HG02885 (cell line): ENCODE data around the gene KCNH6.

Experiments used
- ATAC-seq: cut with Tn5 transposase; IDR thresholded peaks from one replicate; pipeline ENCODE4 v1.9.1; 2021; ENCODE audit warnings: mild to moderate bottlenecking; ENCODE audit not compliant: unreplicated experiment, poor library complexity

Gene KCNH6

DNA sequence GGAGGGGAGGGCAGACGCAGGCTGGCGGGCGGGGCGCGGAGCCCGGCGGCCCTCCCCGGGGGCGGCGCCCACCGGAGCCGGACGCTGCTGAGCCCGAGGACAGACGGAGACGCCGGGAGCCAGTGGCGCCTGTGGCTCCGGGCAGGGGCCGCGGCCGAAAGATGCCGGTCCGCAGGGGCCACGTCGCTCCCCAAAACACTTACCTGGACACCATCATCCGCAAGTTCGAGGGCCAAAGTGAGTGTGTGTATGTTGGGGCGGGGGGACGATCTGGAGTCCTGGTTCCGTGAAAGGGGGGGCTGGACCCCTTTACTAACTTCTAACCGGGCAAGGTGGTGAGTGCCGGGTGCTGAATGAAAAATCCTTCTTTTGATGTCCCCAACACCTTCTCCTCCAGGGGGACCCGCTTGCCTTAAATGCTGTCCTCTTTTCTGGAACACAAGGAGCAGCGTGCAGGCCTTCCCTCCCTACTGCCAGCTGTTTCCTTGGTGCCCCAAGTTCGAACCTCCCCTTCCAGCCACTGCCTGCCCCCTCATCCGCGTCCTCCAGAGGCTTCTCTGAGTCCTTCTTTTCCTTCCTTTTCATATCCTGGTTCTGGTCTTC is at the start of gene KCNH6:
Gene KCNH6 (plus strand): TSS at position 106 of the 603 bp plus-strand sequence. CDS start 56 bp downstream, at position 162.
- no peak for ATAC-seq

- no peak for ATAC-seq
These were observed 49.0 kb upstream of the KCNH6 start for GRCh38 chr17:63474174-63474573.

DNA sequence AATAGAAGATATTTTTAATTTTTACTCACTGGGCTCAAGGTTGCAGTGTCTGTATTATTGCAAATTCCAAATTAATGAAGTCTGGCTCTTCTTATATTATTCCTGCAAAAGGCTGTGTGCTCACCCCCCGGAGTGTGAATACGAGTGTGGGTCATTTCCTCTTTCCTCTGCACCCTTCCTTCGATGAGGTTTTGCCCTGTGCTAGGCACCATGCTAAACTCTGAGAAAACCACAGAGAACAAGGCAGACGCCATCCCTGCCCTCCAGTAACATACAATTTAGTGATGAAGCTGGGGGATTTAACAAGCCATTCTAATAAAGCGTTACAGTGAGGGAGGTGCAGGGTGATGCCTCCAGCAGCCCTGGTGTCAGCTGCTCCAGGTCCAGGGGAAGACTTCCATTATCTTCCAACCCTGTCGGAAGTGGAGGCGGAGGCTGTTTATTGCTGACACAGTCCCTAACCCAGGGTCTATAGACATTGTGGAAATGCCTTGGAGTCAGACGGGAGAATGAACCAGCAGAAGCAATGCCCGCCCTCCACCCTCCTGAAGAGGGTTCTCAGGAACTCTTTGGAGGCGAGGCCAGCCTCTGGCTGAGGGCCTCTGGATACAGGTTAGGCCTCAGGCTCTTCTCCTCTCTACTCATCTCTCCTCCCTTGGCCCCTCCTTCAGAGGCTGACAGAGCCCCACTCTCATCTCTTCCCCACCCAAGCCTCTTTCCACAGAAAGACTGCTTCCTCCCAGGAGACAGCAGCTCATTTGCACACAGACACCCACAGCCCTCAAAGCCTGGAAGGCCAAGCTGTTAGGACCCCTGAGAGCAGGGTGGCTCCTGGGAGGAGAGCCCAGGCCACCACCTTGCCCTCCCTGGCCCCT is 48.3 kb upstream of the KCNH6 start:
- ATAC-seq, result no peak

DNA sequence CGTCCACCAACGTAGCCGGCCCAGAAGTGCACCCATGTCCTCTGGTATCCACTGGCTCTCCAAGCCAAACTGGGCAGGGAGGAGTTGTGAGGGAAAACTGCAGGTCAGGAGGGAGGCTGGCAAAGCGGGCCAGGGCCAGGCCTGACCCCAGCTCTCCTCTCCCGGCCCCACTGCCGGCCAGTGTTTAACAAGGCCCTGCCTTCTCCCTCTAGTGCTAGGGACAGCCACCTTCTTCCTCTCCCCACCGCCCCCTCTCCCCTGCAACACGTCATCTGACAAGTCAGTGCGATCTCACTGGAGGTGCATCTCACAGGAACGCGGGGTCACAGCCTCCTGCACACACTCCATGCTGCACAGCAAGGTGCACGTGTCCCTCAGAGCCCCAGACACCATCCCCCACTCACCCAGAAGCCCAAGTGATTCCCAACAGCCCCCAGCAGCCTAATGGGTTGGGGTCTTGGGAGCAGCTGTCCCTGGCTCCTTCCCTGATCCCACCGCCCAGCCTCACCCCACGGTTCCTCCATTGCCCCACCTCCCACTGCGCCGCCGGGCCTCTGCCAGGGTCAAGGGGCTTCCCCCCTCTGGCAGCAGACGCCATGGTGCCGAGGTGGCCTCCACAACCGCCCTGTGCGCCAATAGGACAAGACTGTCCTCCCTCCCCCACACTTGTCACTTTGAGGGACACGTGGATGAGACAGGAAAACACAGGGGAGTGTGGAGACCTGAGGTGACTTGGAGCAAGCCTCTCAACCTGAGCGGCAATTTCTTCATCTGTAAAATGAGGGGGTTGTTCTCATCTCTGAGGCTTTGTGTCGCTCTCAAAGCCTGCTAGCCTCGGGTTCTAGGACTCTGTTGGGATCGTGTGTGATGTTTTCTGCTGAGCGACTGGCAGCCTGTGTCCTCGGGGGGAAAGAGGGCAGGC is 47.4 kb upstream of the KCNH6 start:
- no peak for ATAC-seq

DNA sequence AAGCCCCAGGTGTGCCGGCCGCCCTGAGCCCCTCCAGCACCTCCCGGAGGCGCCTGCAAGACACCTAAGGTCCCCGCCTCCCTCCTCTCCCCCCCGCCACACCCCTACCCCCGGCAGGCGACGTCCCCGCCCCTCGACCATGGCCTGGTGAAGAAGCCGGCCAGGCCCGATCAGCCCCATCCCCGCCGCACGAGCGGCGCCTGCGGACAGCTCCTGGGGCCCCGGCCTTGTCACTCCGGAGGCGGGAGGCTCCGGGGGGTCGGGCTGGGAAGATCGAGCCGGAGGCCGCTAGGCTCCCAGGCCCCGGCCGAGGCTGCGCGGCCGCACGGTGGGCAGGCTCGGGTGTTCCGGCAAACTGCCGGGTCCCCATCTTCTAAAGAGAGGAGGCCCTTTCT is 46.7 kb upstream of the KCNH6 start:
- ATAC-seq, result no peak

- ATAC-seq, result peak; percentile 45
These were observed 46.2 kb upstream of the KCNH6 start, which contains the start of gene ACE for GRCh38 chr17:63476854-63477479. ACE (plus strand) TSS chr17:63477061; CDS start chr17:63477095, 34 bp downstream.

DNA sequence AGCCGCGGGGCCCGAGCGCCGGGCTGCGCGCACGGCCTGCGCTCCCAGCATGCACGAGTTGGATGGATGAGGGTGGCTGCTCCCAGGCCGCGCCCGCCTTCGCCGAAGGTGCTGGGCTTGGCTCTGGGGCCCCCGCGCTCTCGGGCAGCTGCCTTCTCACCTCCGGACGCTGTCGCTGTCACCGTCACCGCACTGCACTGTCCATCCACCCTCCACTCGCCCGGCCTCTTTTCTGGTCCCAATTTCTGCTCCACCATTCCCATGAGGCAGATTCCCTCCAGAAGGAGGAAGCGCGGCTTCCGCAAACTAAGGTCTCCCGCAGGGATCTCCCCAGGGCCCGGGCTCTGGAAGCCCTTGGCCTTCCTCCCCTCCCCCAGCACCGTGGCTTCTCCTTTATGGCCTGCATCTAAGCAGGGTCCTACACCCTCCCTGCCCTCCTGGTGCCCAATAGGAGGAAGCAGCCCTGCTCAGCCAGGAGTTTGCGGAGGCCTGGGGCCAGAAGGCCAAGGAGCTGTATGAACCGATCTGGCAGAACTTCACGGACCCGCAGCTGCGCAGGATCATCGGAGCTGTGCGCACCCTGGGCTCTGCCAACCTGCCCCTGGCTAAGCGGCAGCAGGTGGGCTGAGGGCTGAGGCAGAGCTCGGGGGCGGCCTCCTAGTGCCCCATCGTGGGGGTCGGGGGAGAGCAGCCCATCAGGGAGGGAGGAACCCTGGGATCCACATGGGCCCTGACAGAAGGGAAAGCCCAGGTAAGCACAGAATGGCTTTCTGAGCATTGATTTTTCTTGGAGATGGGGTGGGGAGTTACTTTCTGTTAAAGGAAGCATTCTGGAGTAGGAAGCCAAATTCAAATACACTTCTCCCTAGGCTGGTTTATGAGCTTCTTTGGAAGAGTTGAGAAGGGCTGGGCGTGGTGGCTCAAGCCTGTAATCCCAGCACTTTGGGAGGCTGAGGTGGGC is 45.4 kb upstream of the KCNH6 start:
- no peak for ATAC-seq

- peak; percentile 67 for ATAC-seq
These were observed 44.2 kb upstream of the KCNH6 start for GRCh38 chr17:63478814-63479494.

- no peak for ATAC-seq
These were observed 43.5 kb upstream of the KCNH6 start for GRCh38 chr17:63479495-63480184.

DNA sequence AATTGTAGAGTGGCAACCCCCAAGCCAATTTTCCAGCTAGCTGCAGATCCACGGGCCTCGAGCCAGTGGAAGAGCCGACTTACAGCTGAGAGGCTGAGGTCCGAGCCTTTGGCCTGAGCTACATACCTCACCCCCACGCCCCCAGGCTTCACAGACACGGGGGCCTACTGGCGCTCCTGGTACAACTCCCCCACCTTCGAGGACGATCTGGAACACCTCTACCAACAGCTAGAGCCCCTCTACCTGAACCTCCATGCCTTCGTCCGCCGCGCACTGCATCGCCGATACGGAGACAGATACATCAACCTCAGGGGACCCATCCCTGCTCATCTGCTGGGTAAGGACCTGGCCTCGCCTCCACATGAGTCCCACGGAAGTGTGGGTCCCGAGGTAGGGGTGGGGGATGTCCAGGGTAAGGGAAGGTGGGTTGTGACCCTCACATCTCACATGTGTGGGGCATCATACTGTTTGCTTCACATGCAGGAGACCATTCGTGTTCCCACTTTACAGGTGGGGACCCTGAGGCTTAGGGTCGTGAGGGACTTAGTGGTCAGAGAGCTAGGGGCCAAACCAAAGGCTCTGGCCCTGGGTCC is 42.9 kb upstream of the KCNH6 start:
- ATAC-seq, result no peak

DNA sequence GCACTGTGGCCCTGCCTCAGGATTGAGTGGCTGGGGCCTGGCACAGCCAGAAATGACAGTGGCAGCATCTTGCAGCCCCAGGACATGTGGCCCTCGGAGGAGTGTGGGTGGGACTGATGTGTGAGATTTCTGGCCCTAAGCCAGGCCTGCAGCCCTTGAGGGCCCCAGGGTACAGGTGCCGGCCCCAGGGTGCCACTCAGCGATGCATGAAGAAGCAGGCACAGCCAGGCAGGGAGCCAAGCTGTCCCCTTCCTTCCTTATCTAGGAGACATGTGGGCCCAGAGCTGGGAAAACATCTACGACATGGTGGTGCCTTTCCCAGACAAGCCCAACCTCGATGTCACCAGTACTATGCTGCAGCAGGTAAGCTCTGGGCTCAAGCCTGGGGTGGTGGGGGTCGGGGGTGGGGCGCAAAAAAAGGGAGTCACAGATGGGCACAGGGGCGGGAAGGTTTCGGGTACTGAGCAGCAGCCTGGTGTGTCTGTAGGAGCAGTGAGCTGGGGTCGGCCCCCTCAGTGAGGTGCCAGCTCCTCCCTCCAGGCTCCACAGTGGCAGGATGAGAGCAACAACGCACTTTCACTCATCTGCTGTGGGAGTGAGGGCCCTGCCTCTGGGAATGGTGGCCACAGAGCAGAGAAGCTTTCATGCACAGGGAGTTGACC is 42.2 kb upstream of the KCNH6 start:
- ATAC-seq, result no peak

GRCh38 chr17:63481488-63481870 is 41.7 kb upstream of the KCNH6 start:
- no peak for ATAC-seq

- no peak for ATAC-seq
These were observed 40.6 kb upstream of the KCNH6 start for GRCh38 chr17:63482509-63482908.

DNA sequence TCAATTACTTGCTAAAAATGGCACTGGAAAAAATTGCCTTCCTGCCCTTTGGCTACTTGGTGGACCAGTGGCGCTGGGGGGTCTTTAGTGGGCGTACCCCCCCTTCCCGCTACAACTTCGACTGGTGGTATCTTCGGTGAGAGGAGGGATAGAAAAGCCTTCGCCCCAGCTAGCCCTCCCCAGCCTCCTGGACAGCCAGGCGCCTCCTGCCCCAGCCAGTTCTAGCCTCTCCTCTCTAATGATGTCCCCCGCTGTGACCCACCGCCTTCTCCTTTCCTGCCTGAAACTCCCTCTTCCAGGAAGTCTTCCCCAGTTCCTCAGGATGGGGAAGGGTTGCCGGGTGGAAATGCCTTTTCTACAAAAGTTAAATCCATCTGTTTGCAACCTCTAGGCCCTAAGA is 40.1 kb upstream of the KCNH6 start:
- no peak for ATAC-seq

DNA sequence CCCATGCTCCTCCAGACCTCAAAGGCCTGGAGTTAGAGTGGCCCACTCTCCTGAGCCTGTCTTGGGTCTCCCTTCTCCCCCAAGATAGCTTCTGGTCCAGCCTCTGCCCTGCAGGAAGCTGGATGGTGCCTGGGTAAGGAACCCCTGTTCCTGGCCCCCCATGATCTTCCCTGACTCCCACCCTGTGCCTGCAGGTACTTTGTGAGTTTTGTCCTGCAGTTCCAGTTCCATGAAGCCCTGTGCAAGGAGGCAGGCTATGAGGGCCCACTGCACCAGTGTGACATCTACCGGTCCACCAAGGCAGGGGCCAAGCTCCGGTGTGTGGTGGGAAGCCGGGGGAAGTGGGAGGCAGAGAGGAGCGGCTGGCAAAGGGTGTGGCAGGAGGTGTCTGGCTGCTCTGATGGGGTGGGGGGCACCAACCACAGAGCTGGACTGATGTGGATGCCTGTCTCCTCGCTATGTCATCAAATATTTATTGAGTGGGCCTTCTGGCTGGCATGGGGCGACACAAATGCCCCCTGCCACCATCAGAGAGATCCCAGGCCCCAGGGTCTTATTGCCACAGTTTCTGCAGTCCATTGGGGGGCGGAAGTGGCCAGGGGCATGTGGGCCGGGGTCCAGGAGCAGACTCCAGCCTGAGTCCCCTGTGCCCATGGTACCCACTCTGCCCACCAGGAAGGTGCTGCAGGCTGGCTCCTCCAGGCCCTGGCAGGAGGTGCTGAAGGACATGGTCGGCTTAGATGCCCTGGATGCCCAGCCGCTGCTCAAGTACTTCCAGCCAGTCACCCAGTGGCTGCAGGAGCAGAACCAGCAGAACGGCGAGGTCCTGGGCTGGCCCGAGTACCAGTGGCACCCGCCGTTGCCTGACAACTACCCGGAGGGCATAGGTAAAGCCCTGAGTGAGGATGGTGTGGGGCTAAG is 39.2 kb upstream of the KCNH6 start:
- ATAC-seq, result no peak
